A673 (cell line): Measurements from ENCODE around the gene RFX1.

Source experiments
- EZH2 ChIP-seq: fragments of 200-600 bp; sonication (generic); IDR thresholded peaks from 2 replicates; pipeline ENCODE4 v1.6.1; 2017; ENCODE audit warnings: borderline replicate concordance, low read depth, mild to moderate bottlenecking, mixed read lengths, antibody characterized with exemption, low read length; ENCODE audit not compliant: poor library complexity, severe bottlenecking
- TF ChIP-seq, protein P1 (sequence below): fragments of 300-800, 200-600 bp; sonication (generic); conservative IDR thresholded peaks from 2 replicates; pipeline ENCODE4 v1.5.1; 2017; ENCODE audit warnings: low read depth, mild to moderate bottlenecking, antibody characterized with exemption, low read length, moderate library complexity, mixed read lengths

DNA sequence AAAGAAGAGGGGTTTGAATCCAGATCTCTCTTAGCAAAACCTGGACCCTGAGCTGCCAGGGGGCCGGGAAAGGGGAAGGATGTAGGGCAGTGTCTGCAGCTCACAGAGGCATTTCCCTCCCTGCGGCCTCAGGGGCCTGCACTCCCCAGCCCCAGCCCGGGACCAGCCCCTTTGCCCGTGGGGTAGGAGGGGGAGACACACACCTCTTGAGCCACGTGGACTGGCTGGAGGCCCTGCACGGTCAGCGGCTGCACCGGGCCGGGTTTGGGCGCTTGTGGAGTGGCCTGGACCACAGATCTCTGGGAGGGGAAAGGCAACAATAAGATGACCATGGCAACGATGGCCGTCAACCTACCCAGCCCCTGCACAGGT, 26.9 kb downstream of the RFX1 start:
- TF ChIP-seq EZH2, result no peak
- TF ChIP-seq, protein P1, sequence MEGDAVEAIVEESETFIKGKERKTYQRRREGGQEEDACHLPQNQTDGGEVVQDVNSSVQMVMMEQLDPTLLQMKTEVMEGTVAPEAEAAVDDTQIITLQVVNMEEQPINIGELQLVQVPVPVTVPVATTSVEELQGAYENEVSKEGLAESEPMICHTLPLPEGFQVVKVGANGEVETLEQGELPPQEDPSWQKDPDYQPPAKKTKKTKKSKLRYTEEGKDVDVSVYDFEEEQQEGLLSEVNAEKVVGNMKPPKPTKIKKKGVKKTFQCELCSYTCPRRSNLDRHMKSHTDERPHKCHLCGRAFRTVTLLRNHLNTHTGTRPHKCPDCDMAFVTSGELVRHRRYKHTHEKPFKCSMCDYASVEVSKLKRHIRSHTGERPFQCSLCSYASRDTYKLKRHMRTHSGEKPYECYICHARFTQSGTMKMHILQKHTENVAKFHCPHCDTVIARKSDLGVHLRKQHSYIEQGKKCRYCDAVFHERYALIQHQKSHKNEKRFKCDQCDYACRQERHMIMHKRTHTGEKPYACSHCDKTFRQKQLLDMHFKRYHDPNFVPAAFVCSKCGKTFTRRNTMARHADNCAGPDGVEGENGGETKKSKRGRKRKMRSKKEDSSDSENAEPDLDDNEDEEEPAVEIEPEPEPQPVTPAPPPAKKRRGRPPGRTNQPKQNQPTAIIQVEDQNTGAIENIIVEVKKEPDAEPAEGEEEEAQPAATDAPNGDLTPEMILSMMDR, result no peak
